Measurements from ENCODE around the gene C1QTNF1.

GRCh38 chr17:79091226-79091670 is 67.3 kb downstream of the C1QTNF1 start:
- TF ChIP-seq, protein P1, sequence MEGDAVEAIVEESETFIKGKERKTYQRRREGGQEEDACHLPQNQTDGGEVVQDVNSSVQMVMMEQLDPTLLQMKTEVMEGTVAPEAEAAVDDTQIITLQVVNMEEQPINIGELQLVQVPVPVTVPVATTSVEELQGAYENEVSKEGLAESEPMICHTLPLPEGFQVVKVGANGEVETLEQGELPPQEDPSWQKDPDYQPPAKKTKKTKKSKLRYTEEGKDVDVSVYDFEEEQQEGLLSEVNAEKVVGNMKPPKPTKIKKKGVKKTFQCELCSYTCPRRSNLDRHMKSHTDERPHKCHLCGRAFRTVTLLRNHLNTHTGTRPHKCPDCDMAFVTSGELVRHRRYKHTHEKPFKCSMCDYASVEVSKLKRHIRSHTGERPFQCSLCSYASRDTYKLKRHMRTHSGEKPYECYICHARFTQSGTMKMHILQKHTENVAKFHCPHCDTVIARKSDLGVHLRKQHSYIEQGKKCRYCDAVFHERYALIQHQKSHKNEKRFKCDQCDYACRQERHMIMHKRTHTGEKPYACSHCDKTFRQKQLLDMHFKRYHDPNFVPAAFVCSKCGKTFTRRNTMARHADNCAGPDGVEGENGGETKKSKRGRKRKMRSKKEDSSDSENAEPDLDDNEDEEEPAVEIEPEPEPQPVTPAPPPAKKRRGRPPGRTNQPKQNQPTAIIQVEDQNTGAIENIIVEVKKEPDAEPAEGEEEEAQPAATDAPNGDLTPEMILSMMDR (optimal IDR thresholded peaks at IDR 0.05 in 1 of 3, IDR thresholded peaks at IDR 0.05 in 1 of 3, conservative IDR thresholded peaks at IDR 0.05 in 1 of 3; ENCODE audit: extremely low read depth in 1 of 3, insufficient read depth in 2 of 3, low read length in 3 of 3) = no peak
- no peak for TF ChIP-seq EZH2 (IDR thresholded peaks at IDR 0.05; ENCODE audit: low read length)
